PC-9 (cell line): ENCODE data around the gene LMBR1L. TPM values are rescaled to one million over a fixed set of nuclear protein-coding genes. Genes with fewer than 3 reads are reported as not detected.

ENCODE experiments used
- BruUV-seq: library from RNA; stranded (reverse); fragments of 400-500 nt; replicated peaks from 2 replicates; lab custom pipeline; 2021; lab: Mats Ljungman, UMichigan
- CTCF ChIA-PET: fragments of 300-600 bp; sonication (Branson Sonifier 250); formaldehyde crosslinking; loops from one replicate; lab custom pipeline; 2022; ENCODE audit warnings: antibody characterized with exemption; lab: Charles Lee
- POLR2A ChIA-PET: fragments of 300-600 bp; sonication (Branson Sonifier 250); formaldehyde crosslinking; loops from one replicate; lab custom pipeline; 2022; ENCODE audit warnings: antibody characterized with exemption; ENCODE audit not compliant: unreplicated experiment; lab: Charles Lee
- DNase-seq, 2 experiments: peaks; one replicate each; pipeline versions ENCODE4 v3.0.0 to v3.0.0-alpha.2; 2015 to 2022; ENCODE audit warnings: mixed read lengths in 1 of 2
- H2AFZ ChIP-seq: fragments of 200-600 bp; sonication (generic); 2 replicates; pipeline ENCODE4 v1.8.1; 2017; ENCODE audit warnings: antibody characterized with exemption
- H3F3A ChIP-seq: fragments of 200-600 bp; sonication (generic); 2 replicates; pipeline ENCODE4 v1.8.1; 2017; ENCODE audit warnings: antibody characterized with exemption, mild to moderate bottlenecking, low read depth; ENCODE audit not compliant: insufficient read depth
- H3K27ac ChIP-seq: fragments of 200-600 bp; sonication (generic); 2 replicates; pipeline ENCODE4 v1.6.1; 2016; ENCODE audit warnings: mixed run types
- H3K27me3 ChIP-seq: fragments of 200-600 bp; sonication (generic); 2 replicates; pipeline ENCODE4 v1.6.1; 2016; ENCODE audit warnings: low read depth, mixed run types; ENCODE audit not compliant: insufficient read depth
- H3K36me3 ChIP-seq: fragments of 200-600 bp; sonication (generic); 2 replicates; pipeline ENCODE4 v1.6.1; 2016; ENCODE audit warnings: low read depth, mixed run types
- H3K4me1 ChIP-seq: fragments of 200-600 bp; sonication (generic); replicated peaks from 2 replicates; pipeline ENCODE4 v1.6.1; 2016; ENCODE audit warnings: mixed run types; ENCODE audit not compliant: insufficient read depth
- H3K4me2 ChIP-seq: fragments of 200-600 bp; sonication (generic); 2 replicates; pipeline ENCODE4 v1.6.1; 2017; ENCODE audit warnings: mixed run types
- H3K4me3 ChIP-seq: fragments of 200-600 bp; sonication (generic); 2 replicates; pipeline ENCODE4 v1.6.1; 2016; ENCODE audit warnings: mixed run types
- H3K79me2 ChIP-seq: fragments of 200-600 bp; sonication (generic); 2 replicates; pipeline ENCODE4 v1.6.1; 2017; ENCODE audit warnings: low read depth, mixed run types
- H3K9me2 ChIP-seq: fragments of 200-600 bp; sonication (generic); 2 replicates; pipeline ENCODE4 v1.8.1; 2017; ENCODE audit warnings: mild to moderate bottlenecking; ENCODE audit not compliant: insufficient read depth
- H3K9me3 ChIP-seq: fragments of 200-600 bp; sonication (generic); 2 replicates; pipeline ENCODE4 v1.8.1; 2016; ENCODE audit warnings: low read depth; ENCODE audit not compliant: insufficient read depth
- H4K20me1 ChIP-seq: fragments of 200-600 bp; sonication (generic); 2 replicates; pipeline ENCODE4 v1.8.1; 2017; ENCODE audit not compliant: insufficient read depth
- CTCF ChIP-seq: fragments of 200-600 bp; sonication (generic); conservative IDR thresholded peaks from 2 replicates; pipeline ENCODE4 v1.6.1; 2017; ENCODE audit warnings: mixed run types, antibody characterized with exemption, mild to moderate bottlenecking, moderate library complexity
- EZH2 ChIP-seq: fragments of 200-600 bp; sonication (generic); IDR thresholded peaks from 2 replicates; pipeline ENCODE4 v1.8.0; 2017; ENCODE audit warnings: antibody characterized with exemption, low read depth
- intact Hi-C: fragments of 100-400 bp; cut with micrococcal nuclease; formaldehyde crosslinking; loops from one replicate; pipeline ENCODE4 v1.10.0; 2022; ENCODE audit not compliant: unreplicated experiment
- total RNA-seq: library from RNA; stranded (reverse); gene quantifications from 2 replicates; pipeline ENCODE4 v1.2.3, GENCODE V29; 2021

The LMBR1L gene
- total RNA-seq, 1 experiment from 2014 or later: 53.9 TPM

GRCh38 chr12:49048953-49049352 is 61.7 kb downstream of the LMBR1L start:
- TF ChIP-seq EZH2 (no peak), CTCF (no peak)
- H3K79me2 ChIP-seq: no peaks in the 10 kb centered on the region; the same call in 1 of the 2 replicates

More at GRCh38 chr12:49048953-49049352, 61.7 kb downstream of the LMBR1L start:
- H3K4me2 ChIP-seq: no peak overlapping the region
- peaks cover 12% of the 10 kb centered on the region for H4K20me1 ChIP-seq
- no peak overlapping the region for H3K4me3 ChIP-seq
- no peak for DNase-seq
- POLR2A ChIA-PET: no interaction called here
- H3K4me1 ChIP-seq: no peaks in the 10 kb centered on the region
- H2AFZ ChIP-seq: no peak overlapping the region
- BruUV-seq: no TSS peak
- H3K27me3 ChIP-seq: no peaks in the 10 kb centered on the region
- H3K27ac ChIP-seq: no peak overlapping the region
- no peaks in the 10 kb centered on the region for H3K9me2 ChIP-seq
- intact Hi-C loops: no loop called here
- H3F3A ChIP-seq: no peaks in the 10 kb centered on the region
- CTCF ChIA-PET: interaction anchor here (1.2 kb wide), 1 partner anchor 22 kb away, joined by 3 read pairs; no protein-coding TSS in a partner anchor
- peaks cover 26% of the 10 kb centered on the region for H3K36me3 ChIP-seq
- no peaks in the 10 kb centered on the region for H3K9me3 ChIP-seq

Other genes with a start within 250 kb of the LMBR1L start
- 2.7 and 4.0 TPM in 2 replicates for gene RND1, start 245.0 kb downstream of the LMBR1L start, total RNA-seq
- gene FKBP11, start 185.4 kb downstream of the LMBR1L start, total RNA-seq: 23.5 and 25.5 TPM in 2 replicates
- gene ARF3, start 153.4 kb downstream of the LMBR1L start, total RNA-seq: 200 and 205 TPM in 2 replicates
- 0.73 TPM in 1 of 2 replicates, not detected in the other for gene WNT10B, start 139.1 kb downstream of the LMBR1L start, total RNA-seq
- not detected in 2 replicates for gene WNT1, start 132.5 kb downstream of the LMBR1L start, total RNA-seq
- 0.10 and 0.17 TPM in 2 replicates for gene DDN, start 111.5 kb downstream of the LMBR1L start, total RNA-seq
- 48.8 and 53.6 TPM in 2 replicates for gene PRKAG1, start 92.1 kb downstream of the LMBR1L start, total RNA-seq
- 94.0 and 97.9 TPM in 2 replicates for gene KMT2D, start 50.1 kb downstream of the LMBR1L start, total RNA-seq
- gene RHEBL1, start 40.9 kb downstream of the LMBR1L start, total RNA-seq: 2.9 and 3.4 TPM in 2 replicates
- 0.13 and 0.28 TPM in 2 replicates for gene DHH, start 16.0 kb downstream of the LMBR1L start, total RNA-seq
- 930 and 1,061 TPM in 2 replicates for gene TUBA1B, start 20.5 kb upstream of the LMBR1L start, total RNA-seq
- gene TUBA1A, start 78.2 kb upstream of the LMBR1L start, total RNA-seq: 14.1 and 14.2 TPM in 2 replicates
- gene TUBA1C, start 154.2 kb upstream of the LMBR1L start, total RNA-seq: 449 and 490 TPM in 2 replicates
- 0.46 and 0.60 TPM in 2 replicates for gene PRPH, start 184.3 kb upstream of the LMBR1L start, total RNA-seq
- 79.4 and 79.9 TPM in 2 replicates for gene TROAP, start 212.4 kb upstream of the LMBR1L start, total RNA-seq
- 0.18 and 0.22 TPM in 2 replicates for gene C1QL4, start 226.3 kb upstream of the LMBR1L start, total RNA-seq
- 3.7 and 4.7 TPM in 2 replicates for gene DNAJC22, start 236.0 kb upstream of the LMBR1L start, total RNA-seq